Stimulated activated CD4-positive, alpha-beta T cell treated with anti-CD3 and anti-CD28 coated beads, Interleukin-1b, Interleukin-23, amount 100 ng/mL, for 48 hours (primary cell): ENCODE measurements around the gene CUEDC2.
"Not testable (repeated sequence)": the region's sequence is repeated elsewhere in the genome, so short reads cannot be mapped to it uniquely, and the experiment has no call there.

Experiments used
- DNase-seq: peaks from one replicate; pipeline ENCODE4 v3.0.0-alpha.2; 2020

CUEDC2 gene

DNA sequence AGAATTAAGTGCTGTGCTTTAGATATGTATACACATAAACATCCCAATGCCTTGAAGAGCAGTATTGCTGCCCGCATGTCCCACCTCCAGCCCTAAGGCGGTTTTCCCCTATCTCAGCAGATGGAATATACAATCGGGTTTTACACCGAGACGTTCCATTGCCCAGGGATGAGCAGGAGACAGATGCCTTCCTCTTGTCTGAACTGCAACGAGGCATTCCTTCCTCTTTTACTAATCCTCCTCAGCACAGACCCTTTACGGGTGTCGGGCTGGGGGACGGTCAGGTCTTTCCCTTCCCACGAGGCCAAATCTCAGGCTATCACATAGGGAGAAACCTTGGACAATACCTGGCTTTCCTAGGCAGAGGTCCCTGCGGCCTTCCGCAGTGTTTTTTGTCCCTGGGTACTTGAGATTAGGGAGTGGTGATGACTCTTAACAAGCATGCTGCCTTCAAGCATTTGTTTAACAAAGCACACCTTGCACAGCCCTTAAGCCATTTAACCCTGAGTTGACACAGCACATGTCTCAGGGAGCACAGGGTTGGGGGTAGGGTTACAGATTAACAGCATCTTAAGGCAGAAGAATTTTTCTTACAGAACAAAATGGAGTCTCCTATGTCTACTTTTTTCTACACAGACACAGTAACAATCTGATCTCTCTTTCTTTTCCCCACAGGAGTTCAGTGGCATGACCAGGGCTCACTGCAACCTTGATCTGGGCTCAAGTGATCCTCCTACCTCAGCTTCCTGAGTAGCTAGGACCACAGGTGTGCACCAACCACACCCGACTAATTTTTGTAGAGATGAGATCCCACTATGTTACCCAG, 22.5 kb upstream of the CUEDC2 start:
- DNase-seq: not testable (repeated sequence)

DNA sequence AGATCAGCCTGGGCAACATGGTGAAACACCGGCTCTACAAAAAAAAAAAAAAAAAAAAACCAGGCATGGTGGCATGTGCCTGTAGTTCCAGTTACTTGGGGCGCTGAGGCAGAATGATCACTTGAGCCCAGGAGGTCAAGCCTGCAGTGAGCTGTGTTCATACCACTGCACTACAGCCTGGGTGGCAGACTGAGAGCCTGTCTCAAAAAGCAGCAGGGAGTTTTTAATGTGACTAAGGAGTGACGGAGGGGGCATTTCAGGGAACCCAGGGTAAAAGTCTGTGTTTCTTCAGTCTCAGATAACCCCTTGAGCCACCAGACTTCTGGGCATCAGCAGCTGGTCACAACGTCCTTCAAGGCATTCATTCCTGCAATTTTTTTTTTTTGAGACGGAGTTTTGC, 21.1 kb upstream of the CUEDC2 start:
- DNase-seq: no peak

DNA sequence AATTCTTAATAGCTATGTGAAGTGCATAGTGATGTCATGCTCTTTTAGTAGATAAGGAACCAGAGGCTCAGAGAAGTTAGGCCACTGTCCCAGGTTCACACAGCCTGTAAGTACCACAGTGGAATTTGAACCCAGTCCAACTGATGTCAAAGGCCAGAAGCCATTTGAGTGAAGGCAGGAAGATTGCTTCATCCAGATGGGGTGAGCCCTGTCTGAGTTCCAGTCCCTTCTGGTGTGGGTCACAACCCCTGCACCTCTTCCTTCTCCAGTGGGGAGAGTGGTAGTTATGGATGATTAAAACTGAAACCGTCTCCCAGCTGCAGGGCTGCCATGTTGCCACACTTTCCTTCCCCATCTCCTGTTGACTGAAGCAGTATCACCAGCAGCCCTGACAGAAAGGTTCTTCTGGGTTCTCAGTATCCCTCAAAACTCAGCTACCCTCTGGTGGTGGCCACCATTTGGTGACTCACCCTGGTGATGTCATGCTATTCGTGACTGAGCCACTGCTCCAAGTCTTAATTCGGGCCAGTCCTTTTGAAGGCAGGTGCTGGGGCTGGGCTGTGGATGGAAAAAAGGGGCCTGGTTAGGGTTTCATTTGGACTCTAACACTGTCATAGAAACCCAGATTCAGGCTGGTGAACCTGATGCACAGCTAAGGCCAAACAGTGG, 20.4 kb upstream of the CUEDC2 start:
- DNase-seq: peak; percentile 83

DNA sequence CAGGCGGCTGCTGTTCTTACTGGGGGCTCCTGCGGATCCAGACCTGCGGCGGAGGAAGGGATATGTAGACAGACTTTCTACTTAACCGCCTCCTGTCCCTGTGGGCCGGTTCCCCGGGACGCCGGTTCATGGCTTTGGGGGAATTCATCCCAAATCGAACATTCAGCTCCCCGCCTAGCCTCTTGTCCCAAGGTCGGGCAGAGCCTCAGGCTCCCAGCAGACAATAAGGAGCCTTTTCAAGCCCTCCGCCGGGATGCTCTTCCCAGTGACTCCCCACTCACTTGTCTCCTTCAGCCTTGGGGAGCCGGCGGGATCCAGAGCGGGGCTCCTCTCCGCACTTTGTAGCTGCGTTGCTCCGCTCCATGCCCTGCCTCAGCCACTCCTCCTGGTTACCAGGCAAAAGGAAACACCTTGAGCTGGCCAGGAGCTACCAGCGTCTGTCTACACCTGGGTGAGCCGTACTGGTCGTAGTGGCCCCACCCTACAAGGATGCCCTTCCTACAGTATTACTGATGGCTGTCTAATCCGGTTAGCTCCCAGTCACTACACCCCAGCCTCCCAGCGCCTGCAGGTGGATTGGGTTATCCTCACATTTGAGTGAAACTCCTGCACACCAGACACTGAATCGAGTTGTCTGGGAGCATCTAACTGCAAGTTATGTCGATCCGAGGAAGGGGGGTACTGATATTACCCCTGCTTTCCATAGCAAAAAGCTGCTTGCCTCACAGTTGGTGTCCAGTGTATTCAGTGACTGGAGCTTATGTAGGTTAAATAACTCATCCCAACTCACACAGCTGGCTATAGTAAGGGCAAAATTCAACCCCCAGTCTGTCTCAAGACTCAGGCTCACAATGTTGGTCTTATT, 19.0 kb upstream of the CUEDC2 start, which contains the start of gene C10orf95:
TSS of gene C10orf95 (minus strand) at position 439 of the 865 bp plus-strand sequence. CDS start 450 bp downstream, outside the sequence.
- no peak for DNase-seq

DNA sequence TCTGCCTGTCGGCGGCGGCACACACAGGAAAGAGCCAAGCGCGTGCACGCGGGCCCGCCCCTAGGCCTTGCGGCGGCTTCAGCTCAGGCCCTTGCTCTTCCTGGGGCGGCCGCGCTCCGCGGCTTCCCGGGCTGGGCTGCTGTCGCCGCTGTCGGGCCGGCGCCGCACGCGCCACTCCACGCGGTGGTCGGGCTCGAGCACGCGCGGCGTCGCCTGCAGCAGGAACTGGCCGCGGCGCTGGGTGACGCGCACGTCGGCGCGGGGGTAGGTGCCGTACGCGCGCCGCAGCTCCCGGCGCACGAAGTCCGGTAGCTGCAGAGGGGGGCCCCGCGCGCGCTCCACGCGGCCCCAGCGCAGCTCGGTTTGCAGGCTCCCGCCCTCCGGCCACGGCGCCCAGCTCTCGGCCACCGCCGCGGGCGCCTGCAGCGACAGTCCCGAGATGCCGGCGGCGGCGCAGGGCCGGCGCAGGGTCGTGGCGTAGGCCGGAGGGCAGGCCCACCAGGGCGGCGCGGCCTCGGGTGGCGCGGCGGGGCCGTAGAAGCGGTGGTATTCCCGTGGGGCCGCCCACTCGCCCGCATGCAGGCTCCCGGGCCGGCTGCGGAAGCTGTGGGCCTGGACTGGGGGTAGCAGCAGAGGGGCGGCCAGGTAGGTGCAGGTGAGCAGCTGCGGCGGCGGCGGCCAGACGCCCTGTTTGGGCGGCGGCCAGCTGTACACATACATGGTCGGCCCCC, 18.2 kb upstream of the CUEDC2 start:
- peak; percentile 86 for DNase-seq

DNA sequence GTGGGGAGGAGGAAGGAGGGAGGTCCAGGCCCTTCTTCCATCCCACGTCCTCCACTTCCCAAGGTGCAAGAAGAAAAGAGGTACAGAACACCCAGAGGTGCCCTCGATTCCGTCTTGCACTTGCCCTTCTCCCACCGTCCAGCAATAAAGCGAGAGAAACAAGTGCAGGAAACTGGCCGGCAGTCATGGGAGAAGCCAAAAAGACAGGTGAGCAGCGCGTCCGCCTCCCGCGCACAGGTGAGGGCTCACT, 17.7 kb upstream of the CUEDC2 start:
- no peak for DNase-seq

DNA sequence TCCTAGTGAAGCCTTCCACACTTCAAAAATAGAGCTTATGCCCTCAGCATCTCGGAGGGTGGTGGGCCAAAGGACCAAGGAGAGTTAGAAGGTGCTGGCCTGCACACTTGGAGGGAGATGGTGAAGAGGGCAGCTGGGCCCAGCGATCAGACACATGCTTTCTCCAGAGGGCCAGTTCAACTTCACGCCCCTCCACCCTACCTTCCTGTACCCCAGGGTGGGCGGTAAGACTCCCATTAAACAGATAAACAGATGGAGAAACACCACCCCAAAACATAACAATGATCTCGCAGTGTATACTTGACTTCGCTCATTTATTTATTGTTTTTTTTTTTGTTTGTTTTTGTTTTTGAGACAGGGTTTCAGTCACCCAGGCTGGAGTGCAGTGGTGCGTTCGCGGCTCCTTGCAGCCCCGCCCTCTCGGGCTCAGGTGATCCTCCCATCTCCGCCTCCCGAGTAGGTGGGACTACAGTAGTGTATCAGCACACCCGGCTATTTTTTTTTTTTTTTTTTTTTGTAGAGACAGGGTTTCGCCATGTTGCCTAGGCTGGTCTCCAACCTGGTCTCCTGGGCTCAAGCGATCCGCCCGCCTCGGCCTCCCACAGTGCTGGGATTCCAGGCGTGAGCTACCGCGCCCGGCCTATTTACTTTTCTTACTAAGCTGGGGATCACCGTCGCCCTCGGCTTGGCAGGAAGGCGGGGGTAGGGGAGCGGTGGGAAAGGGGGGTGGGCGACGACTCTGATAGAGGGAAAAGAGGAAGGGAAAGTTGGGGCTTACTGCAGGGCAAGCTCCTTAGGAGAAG, 17.1 kb upstream of the CUEDC2 start:
- peak; percentile 90 for DNase-seq

DNA sequence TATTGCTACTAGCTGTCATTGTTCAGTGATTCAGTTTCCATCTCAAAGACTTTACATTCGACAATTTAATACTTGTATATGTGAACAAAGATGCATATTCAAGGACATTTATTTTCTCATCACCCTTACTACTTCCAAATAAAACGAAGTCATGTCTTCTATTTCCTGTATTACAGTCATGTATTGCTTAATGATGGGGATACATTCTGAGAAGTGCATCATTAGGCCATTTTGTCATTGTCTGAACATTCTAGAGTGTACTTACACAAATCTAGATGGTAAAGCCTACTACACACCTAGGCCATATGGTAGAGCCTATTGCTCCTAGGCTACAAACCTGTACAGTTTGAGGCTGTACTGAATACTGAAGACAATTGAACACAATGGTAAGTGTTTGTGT, 12.5 kb upstream of the CUEDC2 start:
- no peak for DNase-seq

DNA sequence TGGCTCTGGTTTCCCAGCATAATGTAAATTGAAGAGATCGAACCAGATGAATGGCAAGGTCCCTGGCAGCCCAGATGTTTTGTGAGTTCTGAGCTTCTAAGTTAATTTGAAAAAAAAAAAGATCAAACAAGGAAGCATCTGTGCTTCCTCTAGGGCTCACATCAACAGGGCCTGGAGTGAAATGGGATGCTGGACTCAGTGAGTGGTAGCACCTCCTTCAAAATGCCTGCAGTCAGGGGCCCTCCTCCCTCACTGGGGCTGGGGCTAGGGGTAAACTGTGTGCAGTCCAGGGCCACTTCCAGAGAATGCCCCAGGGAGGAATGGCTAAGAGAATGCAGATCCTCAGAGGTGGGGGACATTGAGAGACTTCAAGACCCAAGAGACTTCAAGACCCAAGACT, 6.0 kb upstream of the CUEDC2 start:
- no peak for DNase-seq

DNA sequence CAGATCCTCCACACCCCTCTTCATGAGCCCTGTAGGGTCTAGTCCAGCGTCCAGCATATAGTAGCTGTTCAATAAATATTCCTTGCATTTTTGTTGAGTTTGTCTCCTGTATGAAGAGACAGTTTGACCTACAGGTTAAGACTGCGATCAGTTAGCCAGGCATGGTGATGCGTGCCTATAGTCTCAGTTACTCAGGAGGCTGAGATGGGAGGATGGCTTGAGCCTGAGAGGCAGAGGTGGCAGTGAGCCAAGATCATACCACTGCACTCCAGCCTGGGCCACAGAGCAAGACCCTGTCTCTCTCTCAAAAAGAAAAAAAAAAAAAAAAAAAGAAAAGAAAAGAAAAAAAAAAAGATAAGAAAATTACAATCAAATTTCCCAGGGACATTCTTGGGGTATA, 5.1 kb upstream of the CUEDC2 start:
- DNase-seq: no peak

DNA sequence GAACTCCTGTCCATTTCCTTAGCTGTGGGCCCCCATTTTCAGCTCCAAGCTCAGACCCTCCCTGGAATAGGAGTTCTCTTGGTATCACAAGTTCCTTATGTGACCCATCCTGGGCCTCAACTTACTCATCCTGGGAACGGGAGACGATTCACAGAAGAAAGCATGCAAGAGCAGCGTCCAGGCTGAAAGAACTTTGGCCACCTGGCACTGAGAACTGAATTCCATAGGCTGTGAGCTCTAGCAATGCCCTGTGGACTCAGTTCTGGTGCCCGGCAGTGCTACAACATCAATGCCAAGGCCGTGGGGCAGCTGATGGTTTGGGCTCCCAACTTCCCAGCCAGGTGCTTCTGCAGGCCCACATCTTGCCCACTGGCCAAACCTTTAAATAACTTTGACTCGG, 3.9 kb upstream of the CUEDC2 start:
- no peak for DNase-seq

DNA sequence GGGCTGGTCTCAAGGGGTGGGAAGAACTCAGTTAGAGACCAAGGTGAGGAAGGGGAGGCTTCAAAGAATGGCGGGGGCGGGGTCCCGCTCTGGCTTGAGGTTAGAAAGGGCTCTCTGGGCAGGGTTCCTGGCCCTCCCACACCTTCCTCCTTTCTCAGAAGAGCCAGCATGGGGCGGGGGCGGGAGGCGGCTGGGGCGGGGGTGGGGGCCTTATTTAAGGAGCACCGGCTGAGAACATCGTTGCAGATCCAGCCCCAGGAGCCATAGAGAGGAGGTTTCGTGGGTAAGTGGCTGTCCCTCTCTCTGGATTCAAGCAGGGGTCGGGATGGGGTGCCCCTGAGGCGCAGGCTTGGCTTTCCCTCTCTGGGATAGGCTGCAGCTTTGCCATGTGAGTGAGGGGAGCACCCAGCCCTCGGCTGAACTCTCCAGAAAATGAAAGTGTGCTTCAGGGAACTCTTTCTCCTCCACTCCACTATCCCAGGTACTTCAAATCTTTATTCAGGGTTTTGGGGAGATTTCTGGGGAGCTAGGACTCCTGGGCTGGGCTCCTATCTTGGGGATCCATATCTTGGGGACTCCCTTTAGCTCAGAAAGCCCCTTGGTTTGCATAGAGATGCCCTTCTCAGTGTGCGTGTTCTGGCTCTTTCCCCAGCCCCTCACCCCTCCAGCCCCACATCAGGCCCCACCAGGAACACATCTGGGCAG, 3.3 kb upstream of the CUEDC2 start:
- DNase-seq: peak; percentile 49

DNA sequence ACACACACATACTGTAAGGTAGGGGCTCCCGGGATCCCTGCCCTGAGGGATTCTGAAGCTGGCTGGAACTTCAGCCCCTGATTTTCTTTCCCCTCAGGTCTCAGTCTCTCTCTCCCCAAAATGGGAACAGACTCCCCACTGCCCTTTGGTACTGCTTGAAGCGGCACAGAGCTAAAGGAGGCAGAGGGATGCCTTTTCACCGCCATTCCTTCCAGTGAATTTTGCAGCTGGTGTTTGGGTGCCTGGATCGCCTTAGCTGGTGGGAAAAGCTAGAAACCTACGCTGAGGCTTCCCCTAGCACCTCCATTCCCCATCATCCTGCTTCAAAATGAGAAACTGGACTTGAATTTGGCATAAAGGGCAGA, 2.7 kb upstream of the CUEDC2 start:
- no peak for DNase-seq

DNA sequence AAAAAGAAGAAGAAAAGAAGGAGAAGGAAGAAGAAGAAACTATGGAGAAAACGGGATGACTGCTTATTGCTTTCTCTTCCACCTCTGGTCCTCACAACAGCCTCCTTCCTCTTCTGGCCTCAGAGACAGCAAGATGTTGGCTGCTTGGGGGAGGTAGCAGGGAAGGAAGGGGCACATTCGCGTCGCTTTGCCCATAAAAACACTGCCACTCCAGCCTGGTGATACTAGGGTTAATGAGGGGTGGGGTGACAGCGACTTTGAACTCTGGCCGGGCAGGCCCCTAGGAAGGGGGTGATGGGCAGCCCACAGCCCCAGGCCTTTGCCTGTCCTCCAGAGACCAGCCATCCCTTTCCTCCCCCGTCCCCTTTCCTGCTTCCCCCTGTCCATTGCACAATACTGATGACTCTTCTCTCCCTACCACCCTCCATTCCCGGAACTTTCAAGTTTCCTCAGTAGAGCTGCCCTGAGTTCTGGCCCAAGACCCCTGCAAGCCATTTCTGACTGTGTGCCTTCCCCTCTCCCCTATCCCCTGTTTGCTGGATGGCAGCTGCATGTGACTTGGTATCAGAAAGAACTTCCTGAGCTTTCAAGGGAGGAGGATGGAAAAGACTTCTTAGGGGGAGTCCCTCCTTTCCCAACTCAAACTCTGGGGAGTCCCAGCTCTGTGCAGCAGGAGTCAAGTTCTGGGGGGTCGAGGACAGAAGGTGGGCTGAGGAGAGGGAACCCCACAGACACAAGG, 2.2 kb upstream of the CUEDC2 start:
- DNase-seq: no peak

DNA sequence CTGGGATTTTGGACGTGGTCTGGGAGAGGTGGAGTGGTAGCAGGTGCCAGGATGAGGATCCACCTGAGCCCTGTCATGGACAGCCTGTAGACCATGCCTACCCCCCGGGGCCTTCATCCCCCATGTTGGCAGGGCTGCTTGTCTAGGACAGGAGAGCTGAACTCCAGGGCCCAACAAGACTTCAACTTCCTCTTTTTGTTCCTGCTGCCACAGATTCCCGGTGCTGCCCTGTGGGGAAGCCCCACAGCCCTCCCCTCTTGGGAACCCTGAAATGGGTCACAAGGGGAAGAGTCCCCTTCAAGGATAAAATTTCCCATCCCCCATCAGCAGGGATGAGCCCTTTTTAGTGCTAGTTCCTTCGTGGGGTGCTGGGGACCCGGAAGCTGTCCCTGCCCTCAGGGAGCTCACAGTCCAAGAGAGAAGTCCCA, 1.3 kb upstream of the CUEDC2 start:
- no peak for DNase-seq

DNA sequence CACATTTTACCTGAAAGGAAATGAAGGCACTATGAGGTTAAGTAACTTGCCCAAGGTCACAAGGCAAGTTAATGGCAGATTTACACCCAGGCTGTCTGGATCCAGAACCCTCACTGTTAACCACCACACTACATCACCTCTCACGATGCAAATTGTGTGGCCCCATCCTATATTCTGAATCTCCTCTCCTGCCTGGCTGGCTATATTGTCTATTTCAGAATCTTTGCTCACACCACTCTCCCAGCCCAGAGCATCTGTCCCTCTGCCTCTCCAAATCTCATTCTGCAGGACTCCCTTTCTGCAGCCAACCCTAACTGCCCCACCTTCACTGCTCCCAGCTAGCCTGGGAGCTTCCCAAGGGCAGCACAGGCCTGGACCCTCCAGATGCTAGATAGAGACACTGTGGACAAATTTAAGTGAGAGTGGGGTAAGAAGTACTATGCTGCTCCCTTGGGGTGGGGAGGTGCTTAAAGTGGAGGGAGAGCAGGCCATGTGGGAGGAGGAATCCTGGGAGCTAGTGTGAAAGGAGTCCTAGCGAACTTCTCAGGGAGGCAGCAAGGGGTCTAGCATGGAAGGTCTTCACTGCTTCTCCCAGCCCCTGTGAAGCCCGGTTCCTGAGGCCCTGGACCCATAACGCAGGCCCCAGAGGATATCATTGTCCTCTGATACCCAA, 786 bp downstream of the CUEDC2 start:
- no peak for DNase-seq

DNA sequence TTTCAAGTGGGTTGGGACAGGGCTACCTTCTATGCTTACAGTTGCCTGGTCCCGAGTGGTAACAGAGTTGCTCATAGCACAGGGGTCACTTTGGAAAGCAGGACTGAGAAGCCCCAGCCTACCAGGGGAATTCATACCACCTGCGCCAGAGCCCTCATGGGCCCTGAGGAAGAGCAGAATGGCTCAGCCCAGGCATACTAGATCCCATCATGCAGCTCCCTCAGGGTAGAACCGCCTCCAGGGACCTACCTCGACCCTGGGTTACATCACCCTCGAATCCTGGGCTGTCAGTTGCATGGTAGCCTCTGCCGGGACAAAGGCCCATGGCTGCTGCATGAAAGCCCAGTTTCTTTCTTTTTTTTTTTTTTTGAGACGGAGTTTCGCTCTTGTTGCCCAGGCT, 2.9 kb downstream of the CUEDC2 start:
- DNase-seq: no peak

DNA sequence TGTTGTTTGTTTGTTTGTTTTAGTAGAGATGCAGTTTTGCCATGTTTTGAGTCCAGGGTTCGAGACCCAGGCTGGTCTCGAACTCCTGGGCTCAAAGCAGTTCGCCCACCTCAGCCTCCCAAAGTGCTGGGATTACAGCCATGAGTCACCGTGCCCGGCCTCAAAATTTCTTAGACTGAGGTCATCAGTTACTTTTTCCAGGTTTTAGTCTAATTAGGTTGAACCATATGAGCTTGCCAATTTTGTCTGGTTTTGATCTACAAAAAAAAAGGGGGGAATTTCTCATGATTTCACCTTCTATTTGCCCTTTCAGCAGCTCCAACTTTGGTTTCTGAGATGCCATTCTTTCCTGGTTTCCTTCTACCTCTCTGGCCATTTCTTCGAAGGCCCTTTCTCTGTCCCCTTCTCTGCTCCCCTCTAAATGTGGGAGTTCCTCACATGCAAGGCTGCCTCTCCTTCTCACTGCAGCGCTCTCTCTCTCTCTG, 5.5 kb downstream of the CUEDC2 start:
- no peak for DNase-seq

DNA sequence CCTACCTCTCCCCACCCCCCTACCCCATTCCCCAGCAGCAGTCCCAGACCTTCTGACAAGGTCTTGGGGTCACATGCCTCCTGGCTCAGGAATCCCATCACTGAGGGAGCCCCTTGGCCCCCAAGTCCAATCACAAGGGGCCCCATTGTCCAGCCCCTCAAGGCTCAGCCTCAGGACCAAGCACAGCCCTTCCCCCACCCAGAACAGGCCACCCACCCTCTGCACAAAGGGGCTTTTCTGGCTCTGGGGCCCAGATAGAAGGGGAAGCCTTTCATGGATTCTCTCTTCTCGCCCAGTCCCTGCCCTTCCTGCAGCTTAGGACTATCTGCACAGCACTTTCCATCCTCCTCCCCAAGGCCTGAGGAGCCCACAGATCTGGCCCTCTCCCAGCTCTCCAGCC, 6.9 kb downstream of the CUEDC2 start:
- DNase-seq: no peak

DNA sequence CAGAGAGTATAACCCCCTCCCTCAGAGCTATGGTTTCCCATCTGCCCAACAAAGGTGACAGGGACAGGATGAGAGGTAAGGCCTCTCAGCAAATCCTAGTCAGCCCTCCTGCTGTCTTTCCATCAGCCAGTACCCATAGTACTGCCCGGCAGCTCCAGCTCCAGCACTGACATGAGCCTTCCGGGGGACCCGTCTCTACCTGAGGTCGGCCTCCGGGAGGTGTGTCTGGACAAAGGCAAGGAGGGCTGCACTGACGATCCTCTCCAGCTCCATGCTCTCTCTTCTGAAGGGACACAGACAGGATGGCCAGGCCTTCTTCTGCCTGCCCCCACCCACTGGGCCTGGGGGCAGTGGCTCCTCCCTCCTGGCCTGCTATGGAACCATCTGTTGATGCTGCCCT, 7.5 kb downstream of the CUEDC2 start:
- DNase-seq: no peak
